Hepatocyte (in vitro differentiated cells): ENCODE results near the gene PTAFR. TPM values are rescaled to one million over a fixed set of nuclear protein-coding genes. Genes with fewer than 3 reads are reported as not detected.

Experiments
- DNase-seq: peaks from one replicate; pipeline ENCODE4 v3.0.0-alpha.2; 2016; ENCODE audit warnings: low spot score
- H2AFZ ChIP-seq: fragments of 200-600 bp; sonication (generic); 2 replicates; pipeline ENCODE4 v1.6.0; 2016; ENCODE audit warnings: antibody characterized with exemption, mild to moderate bottlenecking
- H3K27ac ChIP-seq: fragments of 200-600 bp; sonication (generic); 2 replicates; pipeline ENCODE4 v1.5.1; 2016; ENCODE audit warnings: mild to moderate bottlenecking
- H3K27me3 ChIP-seq: fragments of 200-600 bp; sonication (generic); 2 replicates; pipeline ENCODE4 v1.6.1; 2016
- H3K36me3 ChIP-seq: fragments of 200-600 bp; sonication (generic); replicated peaks from 2 replicates; pipeline ENCODE4 v1.5.1; 2016; ENCODE audit warnings: low read depth; ENCODE audit not compliant: insufficient read depth
- H3K4me1 ChIP-seq: fragments of 200-600 bp; sonication (generic); 2 replicates; pipeline ENCODE4 v1.5.1; 2016; ENCODE audit warnings: mild to moderate bottlenecking, moderate library complexity; ENCODE audit not compliant: insufficient read depth
- H3K4me2 ChIP-seq: fragments of 200-600 bp; sonication (generic); 2 replicates; pipeline ENCODE4 v1.6.0; 2016
- H3K4me3 ChIP-seq: fragments of 200-600 bp; sonication (generic); 2 replicates; pipeline ENCODE4 v1.5.1; 2016; ENCODE audit warnings: mild to moderate bottlenecking
- H3K79me2 ChIP-seq: fragments of 200-600 bp; sonication (generic); 2 replicates; pipeline ENCODE4 v1.6.0; 2017; ENCODE audit warnings: mild to moderate bottlenecking
- H3K9me2 ChIP-seq: fragments of 200-600 bp; sonication (generic); replicated peaks from 2 replicates; pipeline ENCODE4 v1.6.0; 2017; ENCODE audit warnings: mild to moderate bottlenecking; ENCODE audit not compliant: insufficient read depth
- H3K9me3 ChIP-seq: fragments of 200-600 bp; sonication (generic); 2 replicates; pipeline ENCODE4 v1.5.1; 2016; ENCODE audit warnings: low read depth, mild to moderate bottlenecking
- H4K20me1 ChIP-seq: fragments of 200-600 bp; sonication (generic); 2 replicates; pipeline ENCODE4 v1.6.0; 2016; ENCODE audit warnings: mild to moderate bottlenecking; ENCODE audit not compliant: insufficient read depth, poor library complexity, severe bottlenecking
- EZH2 ChIP-seq: fragments of 200-600 bp; sonication (generic); IDR thresholded peaks from 2 replicates; pipeline ENCODE4 v1.6.1; 2016; ENCODE audit warnings: antibody characterized with exemption, mild to moderate bottlenecking, borderline replicate concordance
- EZH2phosphoT487 ChIP-seq: fragments of 200-600 bp; sonication (generic); IDR thresholded peaks from one replicate; pipeline ENCODE4 v1.6.1; 2018; ENCODE audit warnings: antibody characterized with exemption, mild to moderate bottlenecking, low read depth, moderate library complexity; ENCODE audit not compliant: unreplicated experiment, severe bottlenecking
- WGBS: methylation state at CpG from one replicate; pipeline ENCODE4 v1.1.6; 2016; ENCODE audit warnings: low lambda C conversion rate; ENCODE audit errors: missing lambda C conversion rate; 5-methylcytosine and 5-hydroxymethylcytosine counted together
- polyA plus RNA-seq: library from polyadenylated mRNA; unstranded; fragments of >200 nt; fragmentation: Nextera tagmentation; extraction: Ambion mirVana; gene quantifications from 2 replicates; pipeline ENCODE4 v1.2.1, GENCODE V29; 2016
- total RNA-seq: library from RNA; depleted of rRNA; stranded (reverse); fragments of >200 nt; gene quantifications from 2 replicates; pipeline ENCODE4 v1.2.3, GENCODE V29; 2014
- TF ChIP-seq, protein P1 (sequence below): fragments of 200-600 bp; sonication (generic); IDR thresholded peaks from 2 replicates; pipeline ENCODE4 v1.5.1; 2016; ENCODE audit warnings: antibody characterized with exemption, mild to moderate bottlenecking; ENCODE audit not compliant: poor library complexity

PTAFR gene
- total and polyA plus RNA-seq, 2 experiments from 2014 or later: 0.29 to 0.37 TPM

DNA sequence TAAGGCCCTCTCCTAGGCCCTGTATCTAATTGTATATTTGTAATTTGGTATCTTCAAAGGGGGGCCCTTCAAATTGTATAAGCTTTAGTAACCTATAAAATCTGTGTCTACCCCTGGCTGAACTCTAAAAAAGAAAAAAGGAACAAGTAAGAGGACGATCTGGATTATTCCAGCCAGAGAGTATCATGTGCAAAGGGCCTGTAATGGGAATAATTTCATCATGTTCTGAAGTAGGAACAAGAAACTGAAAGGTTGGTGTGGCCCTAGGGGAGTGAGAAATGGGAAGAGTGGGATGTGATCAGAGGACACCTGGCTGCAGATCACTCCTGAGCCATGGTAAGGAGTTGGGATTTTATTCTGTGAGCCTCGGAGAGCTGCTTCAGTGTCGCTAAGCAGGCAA, 14.7 kb downstream of the PTAFR start:
- Histone ChIP-seq H3K4me2 (no peak overlapping the region), H3K9me3 (no peaks in the 10 kb centered on the region), H4K20me1 (no peaks in the 10 kb centered on the region), H3K79me2 (no peaks in the 10 kb centered on the region), H3K9me2 (no peaks in the 10 kb centered on the region), H3K4me1 (peaks cover 4% of the 10 kb centered on the region), H3K27me3 (no peaks in the 10 kb centered on the region), H3K36me3 (no peaks in the 10 kb centered on the region), H3K4me3 (no peak overlapping the region), H2AFZ (no peak overlapping the region), H3K27ac (no peak overlapping the region)
- 86% methylated on average over 3 of the region's 3 CpGs for WGBS
- DNase-seq: no peak
- no peak for TF ChIP-seq EZH2
- TF ChIP-seq, protein P1, sequence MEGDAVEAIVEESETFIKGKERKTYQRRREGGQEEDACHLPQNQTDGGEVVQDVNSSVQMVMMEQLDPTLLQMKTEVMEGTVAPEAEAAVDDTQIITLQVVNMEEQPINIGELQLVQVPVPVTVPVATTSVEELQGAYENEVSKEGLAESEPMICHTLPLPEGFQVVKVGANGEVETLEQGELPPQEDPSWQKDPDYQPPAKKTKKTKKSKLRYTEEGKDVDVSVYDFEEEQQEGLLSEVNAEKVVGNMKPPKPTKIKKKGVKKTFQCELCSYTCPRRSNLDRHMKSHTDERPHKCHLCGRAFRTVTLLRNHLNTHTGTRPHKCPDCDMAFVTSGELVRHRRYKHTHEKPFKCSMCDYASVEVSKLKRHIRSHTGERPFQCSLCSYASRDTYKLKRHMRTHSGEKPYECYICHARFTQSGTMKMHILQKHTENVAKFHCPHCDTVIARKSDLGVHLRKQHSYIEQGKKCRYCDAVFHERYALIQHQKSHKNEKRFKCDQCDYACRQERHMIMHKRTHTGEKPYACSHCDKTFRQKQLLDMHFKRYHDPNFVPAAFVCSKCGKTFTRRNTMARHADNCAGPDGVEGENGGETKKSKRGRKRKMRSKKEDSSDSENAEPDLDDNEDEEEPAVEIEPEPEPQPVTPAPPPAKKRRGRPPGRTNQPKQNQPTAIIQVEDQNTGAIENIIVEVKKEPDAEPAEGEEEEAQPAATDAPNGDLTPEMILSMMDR: no peak
- TF ChIP-seq EZH2phosphoT487: no peak

GRCh38 chr1:28160782-28161266, 15.7 kb downstream of the PTAFR start:
- Histone ChIP-seq H2AFZ (no peak overlapping the region), H3K36me3 (no peaks in the 10 kb centered on the region), H3K4me3 (no peak overlapping the region), H3K9me2 (no peaks in the 10 kb centered on the region), H3K27ac (no peak overlapping the region), H3K9me3 (no peaks in the 10 kb centered on the region), H4K20me1 (no peaks in the 10 kb centered on the region), H3K4me1 (peaks cover 4% of the 10 kb centered on the region), H3K79me2 (no peaks in the 10 kb centered on the region), H3K27me3 (no peaks in the 10 kb centered on the region), H3K4me2 (no peak overlapping the region)
- TF ChIP-seq EZH2: no peak
- TF ChIP-seq EZH2phosphoT487: no peak
- TF ChIP-seq, protein P1: no peak
- no peak for DNase-seq
- 88% methylated on average over 5 of the region's 5 CpGs for WGBS

DNA sequence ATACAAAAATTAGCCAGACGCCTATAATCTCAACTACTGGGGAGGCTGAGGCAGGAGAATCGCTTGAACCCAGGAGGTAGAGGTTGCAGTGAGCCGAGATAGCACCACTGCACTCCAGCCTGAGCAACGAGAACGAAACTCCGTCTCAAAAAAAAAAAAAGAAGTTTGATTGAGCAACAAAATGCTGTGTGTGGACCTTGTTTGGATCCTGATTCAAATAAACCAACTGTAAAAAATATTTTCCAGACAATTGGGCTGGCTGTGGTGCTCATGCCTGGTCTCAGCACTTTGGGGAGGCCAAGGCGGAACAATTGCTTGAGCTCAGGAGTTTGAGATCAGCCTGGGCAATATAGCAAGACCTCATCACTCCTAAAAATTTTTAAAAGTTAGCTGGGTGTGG, 16.8 kb downstream of the PTAFR start:
- Histone ChIP-seq H2AFZ (no peak overlapping the region), H3K9me2 (no peaks in the 10 kb centered on the region), H3K9me3 (no peaks in the 10 kb centered on the region), H3K27ac (no peak overlapping the region), H3K36me3 (no peaks in the 10 kb centered on the region), H3K4me2 (no peak overlapping the region), H4K20me1 (no peaks in the 10 kb centered on the region), H3K27me3 (no peaks in the 10 kb centered on the region), H3K4me1 (peaks cover 4% of the 10 kb centered on the region), H3K79me2 (no peaks in the 10 kb centered on the region), H3K4me3 (no peak overlapping the region)
- TF ChIP-seq, protein P1: no peak
- no peak for TF ChIP-seq EZH2phosphoT487
- no peak for TF ChIP-seq EZH2
- 93% methylated on average over 7 of the region's 7 CpGs for WGBS
- no peak for DNase-seq

DNA sequence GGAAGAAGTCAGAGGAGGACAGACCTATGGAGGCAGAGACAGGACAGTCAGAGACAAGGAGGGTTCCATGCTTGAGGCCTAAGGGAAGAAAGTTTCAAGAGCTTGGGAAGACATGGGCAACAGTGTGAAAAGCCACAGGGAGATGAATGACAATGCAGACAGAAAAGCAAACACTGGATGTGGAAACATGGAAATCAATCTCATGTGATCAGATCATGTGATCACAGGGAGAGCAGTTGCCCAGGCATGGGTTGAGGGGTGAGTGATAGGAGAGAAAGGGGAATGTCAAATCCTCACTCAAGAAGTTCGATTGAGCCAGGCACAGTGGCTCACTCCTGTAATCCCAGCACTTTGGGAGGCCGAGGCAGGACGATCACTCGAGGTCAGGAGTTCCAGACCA, 17.2 kb downstream of the PTAFR start:
- Histone ChIP-seq H2AFZ (no peak overlapping the region), H3K36me3 (no peaks in the 10 kb centered on the region), H3K27ac (no peak overlapping the region), H3K4me2 (no peak overlapping the region), H3K9me3 (no peaks in the 10 kb centered on the region), H3K4me3 (no peak overlapping the region), H3K4me1 (peaks cover 4% of the 10 kb centered on the region), H3K79me2 (no peaks in the 10 kb centered on the region), H3K9me2 (no peaks in the 10 kb centered on the region), H3K27me3 (no peaks in the 10 kb centered on the region), H4K20me1 (no peaks in the 10 kb centered on the region)
- no peak for DNase-seq
- WGBS: 93% methylated on average over 4 of the region's 4 CpGs
- TF ChIP-seq, protein P1: no peak
- TF ChIP-seq EZH2 (no peak), EZH2phosphoT487 (no peak)
